ENCODE measurements around the gene SLC24A4.
A peak's percentile ranks its signal among the peaks of the same experiment; 100 is the strongest.

Gene SLC24A4

GRCh38 chr14:92316937-92317336 is 6.0 kb upstream of the SLC24A4 start:
- no peak for DNase-seq

- DNase-seq, result no peak
These were observed 5.5 kb upstream of the SLC24A4 start for GRCh38 chr14:92317511-92317910.

- DNase-seq, result no peak
These were observed 1.3 kb upstream of the SLC24A4 start for GRCh38 chr14:92321701-92322100.

GRCh38 chr14:92322516-92322915 is 449 bp upstream of the SLC24A4 start:
- DNase-seq, result no peak

- DNase-seq, result no peak
These were observed 1.2 kb downstream of the SLC24A4 start for GRCh38 chr14:92323916-92324818.

GRCh38 chr14:92325835-92326234 is 2.9 kb downstream of the SLC24A4 start:
- DNase-seq, result no peak

- DNase-seq, result no peak
These were observed 5.8 kb downstream of the SLC24A4 start for GRCh38 chr14:92328664-92329255.

GRCh38 chr14:92334050-92334449 is 11.1 kb downstream of the SLC24A4 start:
- DNase-seq, result no peak

- no peak for DNase-seq
These were observed 13.4 kb downstream of the SLC24A4 start for GRCh38 chr14:92336363-92336762.

- no peak for DNase-seq
These were observed 16.5 kb downstream of the SLC24A4 start for GRCh38 chr14:92339426-92339825.

GRCh38 chr14:92340071-92340470 is 17.1 kb downstream of the SLC24A4 start:
- no peak for DNase-seq

GRCh38 chr14:92340931-92341330 is 18.0 kb downstream of the SLC24A4 start:
- no peak for DNase-seq

GRCh38 chr14:92341791-92342190 is 18.8 kb downstream of the SLC24A4 start:
- DNase-seq, result peak; percentile 11

GRCh38 chr14:92348154-92348553 is 25.2 kb downstream of the SLC24A4 start:
- DNase-seq, result no peak

GRCh38 chr14:92351750-92352149 is 28.8 kb downstream of the SLC24A4 start:
- DNase-seq, result no peak

GRCh38 chr14:92352158-92352985 is 29.4 kb downstream of the SLC24A4 start:
- peak; percentile 12 for DNase-seq

- no peak for DNase-seq
These were observed 30.5 kb downstream of the SLC24A4 start for GRCh38 chr14:92353447-92353846.

- DNase-seq, result no peak
These were observed 33.7 kb downstream of the SLC24A4 start for GRCh38 chr14:92356677-92357076.

- DNase-seq, result no peak
These were observed 37.8 kb downstream of the SLC24A4 start for GRCh38 chr14:92360651-92361370.

- DNase-seq, result no peak
These were observed 39.8 kb downstream of the SLC24A4 start for GRCh38 chr14:92362781-92363235.

- DNase-seq, result no peak
These were observed 43.3 kb downstream of the SLC24A4 start for GRCh38 chr14:92366237-92366636.

- no peak for DNase-seq
These were observed 45.0 kb downstream of the SLC24A4 start for GRCh38 chr14:92368001-92368400.

GRCh38 chr14:92369097-92369496 is 46.1 kb downstream of the SLC24A4 start:
- no peak for DNase-seq

Data from stimulated activated CD4-positive, alpha-beta T cell treated with anti-CD3 and anti-CD28 coated beads, Interleukin-4, amount 100 ng/mL, for 1 hour (primary cell).